GM19240 (cell line): ENCODE measurements around the gene MTMR12.
"Not testable (repeated sequence)": the region's sequence is repeated elsewhere in the genome, so short reads cannot be mapped to it uniquely, and the experiment has no call there.

Experiments
- DNase-seq: peaks from one replicate; pipeline ENCODE4 v3.0.0; 2011; ENCODE audit warnings: low spot score; ENCODE audit not compliant: insufficient read length

MTMR12 gene

GRCh38 chr5:32233220-32233695, 79.5 kb downstream of the MTMR12 start:
- no peak for DNase-seq

DNA sequence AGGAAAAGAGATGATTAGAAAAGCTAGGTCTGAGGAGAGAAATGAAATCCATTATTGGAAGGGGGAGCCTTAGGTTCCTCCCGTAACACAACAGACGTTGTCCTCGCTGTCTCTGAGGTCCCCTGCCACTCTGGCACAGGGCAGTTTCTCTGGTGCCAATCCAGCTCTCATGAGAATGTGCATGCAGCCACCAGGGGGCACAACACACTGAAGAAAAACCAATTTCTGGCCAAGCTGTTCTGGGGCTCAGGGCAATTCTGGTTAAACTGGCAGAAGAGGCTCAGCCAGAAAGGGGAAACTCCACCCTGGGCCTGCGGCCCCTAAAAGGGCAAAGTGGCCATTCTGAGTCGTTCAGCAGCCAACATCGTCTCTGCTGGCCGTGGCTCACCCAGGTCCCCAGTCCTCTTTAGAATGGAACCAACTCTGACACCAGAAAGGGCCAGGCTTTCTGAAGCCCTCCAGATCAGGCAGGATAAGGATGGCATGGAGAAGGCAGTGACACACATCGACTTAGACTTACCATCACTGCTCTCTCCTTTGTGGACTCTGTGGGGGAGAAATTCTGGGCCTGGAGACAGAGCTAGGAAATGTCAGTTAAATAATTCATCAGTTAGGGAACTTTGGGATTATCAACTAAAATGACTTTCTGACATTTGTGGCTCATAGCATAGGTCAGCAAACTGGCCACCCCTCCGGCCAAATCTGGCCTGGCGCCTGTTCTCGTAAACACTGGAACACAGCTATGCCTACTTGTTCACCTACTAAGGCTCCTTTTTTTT, 80.1 kb downstream of the MTMR12 start:
- peak; percentile 47 for DNase-seq

- no peak for DNase-seq
These were observed 80.8 kb downstream of the MTMR12 start for GRCh38 chr5:32231929-32232328.

- no peak for DNase-seq
These were observed 81.5 kb downstream of the MTMR12 start for GRCh38 chr5:32231241-32231640.

GRCh38 chr5:32230356-32231099, 82.2 kb downstream of the MTMR12 start:
- DNase-seq: no peak

DNA sequence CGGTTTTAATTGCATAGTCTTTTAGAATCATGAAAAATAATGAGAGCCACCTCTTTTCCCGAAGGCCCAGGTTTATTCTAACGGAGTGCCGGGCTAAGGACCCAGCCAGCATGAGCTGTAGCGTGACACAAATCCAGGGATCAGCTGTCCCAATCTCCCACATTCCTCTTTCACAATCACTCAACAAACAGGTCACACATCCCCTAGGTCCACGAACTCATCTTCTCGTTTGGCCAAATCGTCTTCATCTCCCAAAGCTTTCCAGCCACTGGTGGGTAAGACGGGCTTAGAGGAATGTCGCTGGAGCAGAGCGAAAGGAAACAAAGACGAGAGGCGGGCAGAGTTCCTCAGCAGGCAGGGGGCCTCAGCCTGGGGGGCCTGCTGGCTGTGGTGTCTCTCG, 83.2 kb downstream of the MTMR12 start:
- no peak for DNase-seq

DNA sequence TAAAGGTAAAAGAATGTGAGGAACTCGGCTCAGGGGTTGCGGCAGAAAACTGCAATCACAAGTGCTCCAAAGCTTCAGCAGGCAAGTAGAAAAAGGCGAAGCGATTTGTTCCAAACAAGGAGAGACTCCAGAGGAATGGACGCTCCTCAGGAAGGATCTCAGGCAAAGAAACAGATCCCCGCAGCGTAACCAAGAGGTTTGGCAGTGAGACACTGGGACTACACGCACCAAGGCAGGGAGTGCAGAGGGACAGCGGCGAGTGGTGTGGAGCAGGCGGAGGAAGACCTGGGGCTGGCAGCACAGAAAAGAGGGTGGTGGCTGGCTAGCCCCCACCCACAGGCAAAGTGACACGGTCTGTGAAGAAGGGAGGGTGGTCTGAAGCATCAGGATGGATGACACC, 83.9 kb downstream of the MTMR12 start:
- no peak for DNase-seq

DNA sequence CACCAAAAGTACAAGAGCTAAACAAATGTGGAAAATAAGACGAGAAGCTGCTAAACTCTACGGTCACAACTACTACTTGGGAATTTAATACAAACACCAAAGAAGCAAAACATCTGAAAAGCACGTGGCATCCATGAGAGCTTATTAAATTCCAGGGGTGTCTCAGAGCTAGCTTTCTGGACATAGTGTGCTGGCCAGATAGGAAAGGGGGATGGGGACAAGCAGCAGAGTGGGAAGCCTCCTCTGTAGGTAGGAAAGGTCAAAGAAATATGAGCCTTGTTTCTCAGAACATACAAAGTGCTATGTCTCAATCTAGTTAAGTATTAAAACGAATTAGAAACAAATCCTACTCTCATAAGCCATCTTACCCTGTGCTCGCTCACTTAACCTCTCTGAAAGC, 87.3 kb downstream of the MTMR12 start:
- DNase-seq: no peak

GRCh38 chr5:32223972-32224609, 88.6 kb downstream of the MTMR12 start:
- DNase-seq: no peak

DNA sequence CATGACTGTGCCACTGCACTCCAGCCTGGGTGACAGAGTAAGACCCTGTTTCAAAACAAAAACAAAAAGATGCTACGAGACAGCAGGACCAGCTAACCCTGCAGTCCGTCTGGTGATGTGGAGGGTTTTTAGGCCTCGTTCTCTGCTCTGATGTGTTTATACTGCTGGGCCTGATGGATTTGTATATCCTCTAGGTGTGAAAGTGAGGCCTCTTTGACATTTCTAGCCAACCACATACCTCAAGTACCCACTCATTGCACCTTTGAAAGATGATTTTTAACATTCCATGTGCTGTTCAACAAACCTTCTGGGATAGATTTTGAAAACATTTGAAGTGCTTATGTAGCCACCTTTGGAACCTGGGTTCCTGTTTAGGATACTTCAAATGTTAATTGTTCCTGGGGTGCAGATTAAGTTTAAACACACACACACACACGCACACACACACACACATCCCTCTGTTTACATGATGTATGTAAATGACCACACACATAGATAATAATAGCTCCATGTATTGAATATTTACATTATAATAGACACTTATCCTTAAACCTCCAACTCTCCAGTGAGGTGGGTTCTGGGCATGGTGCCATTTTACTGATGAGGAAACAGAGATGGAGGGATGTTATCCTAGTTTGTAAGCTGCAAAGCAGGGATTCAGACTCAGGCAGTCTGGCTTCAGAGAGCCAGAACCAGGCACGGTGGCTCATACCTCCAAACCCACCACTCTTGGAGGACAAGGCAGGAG, 89.8 kb downstream of the MTMR12 start:
- DNase-seq: no peak

- DNase-seq: no peak
These were observed 94.8 kb downstream of the MTMR12 start for GRCh38 chr5:32217886-32218396.

DNA sequence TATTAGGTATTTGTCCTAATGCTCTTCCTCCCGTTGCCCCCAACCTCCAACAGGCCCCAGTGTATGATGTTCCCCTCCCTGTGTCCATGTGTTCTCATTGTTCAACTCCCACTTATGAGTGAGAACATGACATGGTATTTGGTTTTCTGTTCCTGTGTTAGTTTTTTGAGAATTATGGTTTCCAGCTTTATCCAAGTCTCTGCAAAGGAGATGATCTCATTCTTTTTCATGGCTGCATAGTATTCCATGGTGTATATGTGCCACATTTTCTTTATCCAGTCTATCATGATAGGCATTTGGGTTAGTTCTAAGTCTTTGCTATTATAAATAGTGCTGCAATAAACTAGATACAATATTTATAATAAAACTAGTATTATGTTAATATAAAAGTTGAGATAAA, 98.4 kb downstream of the MTMR12 start:
- not testable (repeated sequence) for DNase-seq

GRCh38 chr5:32210151-32210550, 102.6 kb downstream of the MTMR12 start:
- no peak for DNase-seq

DNA sequence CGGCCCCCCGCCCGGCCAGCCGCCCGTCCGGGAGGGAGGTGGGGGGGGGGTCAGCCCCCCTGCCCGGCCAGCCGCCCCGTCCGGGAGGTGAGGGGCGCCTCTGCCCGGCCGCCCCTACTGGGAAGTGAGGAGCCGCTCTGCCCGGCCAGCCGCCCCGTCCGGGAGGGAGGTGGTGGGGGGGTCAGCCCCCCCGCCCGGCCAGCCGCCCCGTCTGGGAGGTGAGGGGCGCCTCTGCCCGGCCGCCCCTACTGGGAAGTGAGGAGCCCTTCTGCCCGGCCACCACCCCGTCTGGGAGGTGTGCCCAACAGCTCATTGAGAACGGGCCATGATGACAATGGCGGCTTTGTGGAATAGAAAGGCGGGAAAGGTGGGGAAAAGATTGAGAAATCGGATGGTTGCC, 103.9 kb downstream of the MTMR12 start:
- DNase-seq: not testable (repeated sequence)

- DNase-seq: no peak
These were observed 105.4 kb downstream of the MTMR12 start for GRCh38 chr5:32207355-32207634.

GRCh38 chr5:32206509-32207354, 106.0 kb downstream of the MTMR12 start:
- DNase-seq: no peak

DNA sequence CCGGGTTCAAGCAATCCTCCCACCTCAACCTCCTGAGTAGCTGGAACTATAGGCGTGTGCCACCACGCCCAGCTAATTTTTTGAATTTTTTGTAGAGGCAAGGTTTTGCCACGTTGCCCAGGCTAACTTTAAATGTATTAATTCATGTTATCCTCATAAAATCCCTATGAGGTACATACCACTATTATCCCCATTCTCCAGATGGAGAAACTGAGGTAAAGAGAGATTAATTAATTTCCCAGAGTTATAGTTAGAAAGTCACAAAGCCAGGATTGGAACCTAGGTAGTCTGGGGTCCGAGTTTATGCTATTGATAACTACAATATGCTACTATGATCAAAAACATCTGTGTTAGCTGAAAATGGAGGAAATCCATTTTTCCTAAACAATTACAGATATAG, 106.7 kb downstream of the MTMR12 start:
- DNase-seq: no peak

DNA sequence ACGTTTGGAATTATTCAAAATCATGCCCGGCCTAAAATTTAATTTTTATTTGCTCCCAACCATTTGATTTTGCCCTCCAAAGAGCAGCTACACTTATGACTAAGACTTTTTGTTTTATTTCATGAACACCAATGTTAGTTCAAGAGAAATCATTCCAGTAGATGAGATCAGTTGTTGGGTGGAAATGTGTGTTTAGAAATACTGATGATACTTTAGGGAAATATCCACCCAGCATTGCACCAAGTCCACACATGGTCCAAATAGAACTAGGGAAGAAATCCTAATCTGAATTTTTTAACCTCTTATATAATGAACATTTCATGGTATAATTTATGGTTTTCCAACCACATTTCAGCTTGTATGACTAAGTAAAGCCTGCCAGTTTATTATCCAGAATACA, 110.3 kb downstream of the MTMR12 start:
- no peak for DNase-seq

DNA sequence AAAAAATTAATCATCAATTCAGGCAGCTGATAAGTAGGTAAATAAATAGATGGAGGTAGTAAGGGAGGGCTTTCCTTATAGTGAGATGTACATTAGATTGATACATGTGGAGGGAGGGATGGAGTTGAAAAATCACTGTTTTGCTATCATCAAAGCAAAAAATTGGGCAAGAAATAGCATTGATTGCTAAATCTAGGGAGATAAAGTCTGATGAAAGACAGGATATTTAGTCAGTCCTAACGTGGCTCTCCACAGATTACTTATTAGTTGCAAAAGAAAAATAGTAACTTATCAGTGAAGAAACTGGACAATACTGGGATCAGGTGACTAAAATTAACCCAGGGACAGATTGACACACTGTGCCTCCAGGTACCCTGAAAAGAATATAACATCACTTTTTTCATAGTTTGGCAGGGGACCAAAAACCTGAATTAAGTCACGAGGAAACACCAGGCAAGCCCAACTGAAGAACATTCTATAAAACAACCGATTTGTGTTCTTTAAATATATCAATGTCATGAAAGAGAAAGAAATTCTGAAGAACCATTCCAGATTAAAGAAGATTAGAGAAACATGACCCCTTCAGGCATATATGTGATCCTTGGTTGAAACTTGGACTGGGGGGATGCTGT, 111.5 kb downstream of the MTMR12 start:
- no peak for DNase-seq

DNA sequence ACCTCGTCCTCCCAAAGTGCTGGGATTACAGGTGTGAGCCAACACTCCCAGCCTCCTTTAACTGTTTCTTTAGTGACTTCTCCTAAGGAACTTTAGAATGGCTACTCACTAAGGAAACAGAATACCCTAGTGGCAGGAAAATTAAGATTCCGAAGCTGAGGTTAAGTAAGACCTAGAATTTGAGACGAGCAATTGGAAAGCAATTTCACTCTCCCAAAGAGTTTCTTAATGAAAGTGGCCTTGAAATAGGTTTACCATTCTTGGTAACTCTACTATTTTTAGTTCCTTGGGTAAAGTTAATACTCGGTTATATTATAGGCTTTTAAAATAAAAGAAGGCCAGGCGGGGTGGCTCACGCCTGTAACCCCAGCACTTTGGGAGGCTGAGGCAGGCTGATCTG, 115.7 kb downstream of the MTMR12 start:
- DNase-seq: no peak
